Measurements from ENCODE around the gene TLE1. TPM values are rescaled to one million over a fixed set of nuclear protein-coding genes. Genes with fewer than 3 reads are reported as not detected.

The TLE1 gene
- total RNA-seq, 1 experiment from 2014 or later = 97.7 TPM

DNA sequence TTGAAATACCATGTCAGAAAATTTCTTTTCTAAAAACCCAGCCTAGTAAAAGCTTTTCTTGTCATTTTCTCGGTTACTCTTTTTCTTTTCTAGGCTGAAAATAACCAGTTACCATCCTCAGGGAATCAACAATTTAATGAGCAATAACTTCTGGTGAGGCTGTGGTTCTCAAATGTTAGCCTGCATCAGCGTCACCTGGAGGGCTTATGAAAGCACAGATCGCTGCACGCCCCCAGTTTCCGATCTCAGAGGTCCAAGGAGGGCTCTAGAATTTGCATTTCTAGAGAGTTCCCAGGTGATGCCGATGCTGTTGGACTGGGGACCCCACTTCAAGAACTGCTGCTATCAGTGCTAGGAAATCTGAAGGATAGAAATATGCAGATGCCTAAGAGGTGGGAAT lies 28.9 kb upstream of the TLE1 start (continued):
- TF ChIP-seq KAT7 (CRISPR knock-in tag; IDR thresholded peaks at IDR 0.05; ENCODE audit: borderline replicate concordance) (no peak), FOXP1 (CRISPR knock-in tag; IDR thresholded peaks at IDR 0.05; ENCODE audit: borderline replicate concordance) (no peak), HMGA2 (CRISPR knock-in tag; IDR thresholded peaks at IDR 0.05) (no peak)

DNA sequence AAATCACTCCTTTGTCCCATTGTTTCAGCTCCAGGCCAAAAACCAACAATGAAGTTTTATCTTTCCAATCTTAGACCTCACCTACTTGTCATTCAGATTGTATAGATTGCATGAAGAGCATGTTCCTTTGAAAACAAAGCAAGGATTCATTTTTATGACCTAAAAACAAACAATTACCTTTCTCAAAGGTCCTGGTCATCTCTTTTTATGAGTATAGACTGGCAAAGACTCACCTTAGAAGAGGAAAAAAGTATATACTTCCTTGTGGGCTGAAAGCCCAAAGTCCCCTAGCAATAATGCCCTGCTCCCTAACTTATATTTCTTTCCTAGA lies 28.4 kb upstream of the TLE1 start:
- ChIA-PET POLR2A (no interaction called here), CTCF (no interaction called here)
- Mint-ChIP-seq H3K36me3 (no peaks in the 10 kb centered on the region), H3K27me3 (ENCODE audit: low read depth) (no peaks in the 10 kb centered on the region; the same call in 1 of the 2 replicates), H3K27ac (peak overlapping the region; percentile 61), H3K9me3 (peaks cover 6% of the 10 kb centered on the region; the same call in 1 of the 2 replicates), H3K4me1 (peaks cover 30% of the 10 kb centered on the region), H3K4me3 (no peak overlapping the region)
- no peak for ATAC-seq
- no peak for TF ChIP-seq TEAD4 (CRISPR knock-in tag; IDR thresholded peaks at IDR 0.05)
- TF ChIP-seq TEAD1 (CRISPR knock-in tag; IDR thresholded peaks at IDR 0.05) = no peak
- DNase-seq (ENCODE audit: low spot score) = no peak

DNA sequence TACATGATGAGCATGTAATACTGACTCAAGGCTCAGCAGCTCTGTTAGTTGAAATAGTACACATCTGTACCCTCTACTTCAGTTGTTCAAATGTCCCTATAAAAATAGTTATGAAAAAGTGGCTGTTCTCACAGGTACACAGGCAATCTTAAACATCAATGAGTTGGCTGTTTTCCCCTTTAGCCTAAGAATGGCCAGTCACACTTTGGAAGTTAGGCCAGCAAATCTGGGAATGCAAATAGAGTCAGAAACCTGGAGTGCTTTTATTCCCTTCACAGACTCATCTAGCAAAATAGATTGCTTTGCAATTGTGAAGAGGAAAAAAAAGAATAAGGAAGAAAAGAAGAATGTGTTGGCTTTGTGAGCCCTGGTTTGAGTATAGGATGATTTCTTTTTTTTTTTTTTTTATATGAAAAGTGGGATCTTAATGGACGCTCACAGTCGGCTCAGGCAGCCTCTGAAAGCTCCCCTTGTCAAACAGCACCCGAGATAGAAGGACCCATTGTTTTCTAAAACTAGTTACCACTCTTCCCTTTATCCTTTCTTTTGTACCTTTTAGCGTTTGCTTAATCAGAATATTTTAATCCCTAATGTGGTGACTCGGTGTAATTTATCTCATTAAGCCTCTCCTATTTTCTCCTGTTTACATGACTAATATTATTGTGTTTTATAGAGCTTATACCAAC lies 27.9 kb upstream of the TLE1 start:
- DNase-seq (ENCODE audit: low spot score) (no peak), ATAC-seq (peak; percentile 62)
- ChIA-PET CTCF (interaction anchor here (1.0 kb wide), 1 partner anchor 20 kb away, joined by 3 read pairs; no protein-coding TSS in a partner anchor), POLR2A (no interaction called here)
- peak overlapping the region; percentile 61 for H3K27ac Mint-ChIP-seq
- H3K27me3 Mint-ChIP-seq (ENCODE audit: low read depth) = no peaks in the 10 kb centered on the region; the same call in 1 of the 2 replicates
- no peaks in the 10 kb centered on the region for H3K36me3 Mint-ChIP-seq
- peaks cover 6% of the 10 kb centered on the region; the same call in 1 of the 2 replicates for H3K9me3 Mint-ChIP-seq
- TF ChIP-seq NR1H2 (CRISPR knock-in tag; IDR thresholded peaks at IDR 0.05) (no peak), TEAD1 (CRISPR knock-in tag; IDR thresholded peaks at IDR 0.05) (no peak), ZNF138 (CRISPR knock-in tag; conservative IDR thresholded peaks at IDR 0.05) (no peak), ZNF263 (CRISPR knock-in tag; IDR thresholded peaks at IDR 0.05; ENCODE audit: low read depth) (no peak), ZNF121 (CRISPR knock-in tag; IDR thresholded peaks at IDR 0.05) (no peak), MXD4 (CRISPR knock-in tag; IDR thresholded peaks at IDR 0.05; ENCODE audit: borderline replicate concordance) (no peak), TP53 (CRISPR knock-in tag; IDR thresholded peaks at IDR 0.05) (no peak), ZBTB21 (CRISPR knock-in tag; IDR thresholded peaks at IDR 0.05; ENCODE audit: borderline replicate concordance) (no peak), ZNF396 (CRISPR knock-in tag; IDR thresholded peaks at IDR 0.05; ENCODE audit: borderline replicate concordance) (no peak), IRF2 (CRISPR knock-in tag; IDR thresholded peaks at IDR 0.05; ENCODE audit: borderline replicate concordance, low read depth) (no peak), ZNF671 (CRISPR knock-in tag; IDR thresholded peaks at IDR 0.05) (no peak)
- TF ChIP-seq, protein P1, sequence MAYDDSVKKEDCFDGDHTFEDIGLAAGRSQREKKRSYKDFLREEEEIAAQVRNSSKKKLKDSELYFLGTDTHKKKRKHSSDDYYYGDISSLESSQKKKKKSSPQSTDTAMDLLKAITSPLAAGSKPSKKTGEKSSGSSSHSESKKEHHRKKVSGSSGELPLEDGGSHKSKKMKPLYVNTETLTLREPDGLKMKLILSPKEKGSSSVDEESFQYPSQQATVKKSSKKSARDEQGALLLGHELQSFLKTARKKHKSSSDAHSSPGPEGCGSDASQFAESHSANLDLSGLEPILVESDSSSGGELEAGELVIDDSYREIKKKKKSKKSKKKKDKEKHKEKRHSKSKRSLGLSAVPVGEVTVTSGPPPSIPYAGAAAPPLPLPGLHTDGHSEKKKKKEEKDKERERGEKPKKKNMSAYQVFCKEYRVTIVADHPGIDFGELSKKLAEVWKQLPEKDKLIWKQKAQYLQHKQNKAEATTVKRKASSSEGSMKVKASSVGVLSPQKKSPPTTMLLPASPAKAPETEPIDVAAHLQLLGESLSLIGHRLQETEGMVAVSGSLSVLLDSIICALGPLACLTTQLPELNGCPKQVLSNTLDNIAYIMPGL (CRISPR knock-in tag; IDR thresholded peaks at IDR 0.05) = no peak
- TF ChIP-seq, protein P2, sequence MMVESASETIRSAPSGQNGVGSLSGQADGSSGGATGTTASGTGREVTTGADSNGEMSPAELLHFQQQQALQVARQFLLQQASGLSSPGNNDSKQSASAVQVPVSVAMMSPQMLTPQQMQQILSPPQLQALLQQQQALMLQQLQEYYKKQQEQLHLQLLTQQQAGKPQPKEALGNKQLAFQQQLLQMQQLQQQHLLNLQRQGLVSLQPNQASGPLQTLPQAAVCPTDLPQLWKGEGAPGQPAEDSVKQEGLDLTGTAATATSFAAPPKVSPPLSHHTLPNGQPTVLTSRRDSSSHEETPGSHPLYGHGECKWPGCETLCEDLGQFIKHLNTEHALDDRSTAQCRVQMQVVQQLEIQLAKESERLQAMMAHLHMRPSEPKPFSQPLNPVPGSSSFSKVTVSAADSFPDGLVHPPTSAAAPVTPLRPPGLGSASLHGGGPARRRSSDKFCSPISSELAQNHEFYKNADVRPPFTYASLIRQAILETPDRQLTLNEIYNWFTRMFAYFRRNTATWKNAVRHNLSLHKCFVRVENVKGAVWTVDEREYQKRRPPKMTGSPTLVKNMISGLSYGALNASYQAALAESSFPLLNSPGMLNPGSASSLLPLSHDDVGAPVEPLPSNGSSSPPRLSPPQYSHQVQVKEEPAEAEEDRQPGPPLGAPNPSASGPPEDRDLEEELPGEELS (CRISPR knock-in tag; IDR thresholded peaks at IDR 0.05) = no peak
- TF ChIP-seq, protein P3, sequence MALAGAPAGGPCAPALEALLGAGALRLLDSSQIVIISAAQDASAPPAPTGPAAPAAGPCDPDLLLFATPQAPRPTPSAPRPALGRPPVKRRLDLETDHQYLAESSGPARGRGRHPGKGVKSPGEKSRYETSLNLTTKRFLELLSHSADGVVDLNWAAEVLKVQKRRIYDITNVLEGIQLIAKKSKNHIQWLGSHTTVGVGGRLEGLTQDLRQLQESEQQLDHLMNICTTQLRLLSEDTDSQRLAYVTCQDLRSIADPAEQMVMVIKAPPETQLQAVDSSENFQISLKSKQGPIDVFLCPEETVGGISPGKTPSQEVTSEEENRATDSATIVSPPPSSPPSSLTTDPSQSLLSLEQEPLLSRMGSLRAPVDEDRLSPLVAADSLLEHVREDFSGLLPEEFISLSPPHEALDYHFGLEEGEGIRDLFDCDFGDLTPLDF (CRISPR knock-in tag; IDR thresholded peaks at IDR 0.05) = no peak
- TF ChIP-seq, protein P4, sequence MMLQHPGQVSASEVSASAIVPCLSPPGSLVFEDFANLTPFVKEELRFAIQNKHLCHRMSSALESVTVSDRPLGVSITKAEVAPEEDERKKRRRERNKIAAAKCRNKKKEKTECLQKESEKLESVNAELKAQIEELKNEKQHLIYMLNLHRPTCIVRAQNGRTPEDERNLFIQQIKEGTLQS (CRISPR knock-in tag; conservative IDR thresholded peaks at IDR 0.05) = no peak
- TF ChIP-seq, protein P5, sequence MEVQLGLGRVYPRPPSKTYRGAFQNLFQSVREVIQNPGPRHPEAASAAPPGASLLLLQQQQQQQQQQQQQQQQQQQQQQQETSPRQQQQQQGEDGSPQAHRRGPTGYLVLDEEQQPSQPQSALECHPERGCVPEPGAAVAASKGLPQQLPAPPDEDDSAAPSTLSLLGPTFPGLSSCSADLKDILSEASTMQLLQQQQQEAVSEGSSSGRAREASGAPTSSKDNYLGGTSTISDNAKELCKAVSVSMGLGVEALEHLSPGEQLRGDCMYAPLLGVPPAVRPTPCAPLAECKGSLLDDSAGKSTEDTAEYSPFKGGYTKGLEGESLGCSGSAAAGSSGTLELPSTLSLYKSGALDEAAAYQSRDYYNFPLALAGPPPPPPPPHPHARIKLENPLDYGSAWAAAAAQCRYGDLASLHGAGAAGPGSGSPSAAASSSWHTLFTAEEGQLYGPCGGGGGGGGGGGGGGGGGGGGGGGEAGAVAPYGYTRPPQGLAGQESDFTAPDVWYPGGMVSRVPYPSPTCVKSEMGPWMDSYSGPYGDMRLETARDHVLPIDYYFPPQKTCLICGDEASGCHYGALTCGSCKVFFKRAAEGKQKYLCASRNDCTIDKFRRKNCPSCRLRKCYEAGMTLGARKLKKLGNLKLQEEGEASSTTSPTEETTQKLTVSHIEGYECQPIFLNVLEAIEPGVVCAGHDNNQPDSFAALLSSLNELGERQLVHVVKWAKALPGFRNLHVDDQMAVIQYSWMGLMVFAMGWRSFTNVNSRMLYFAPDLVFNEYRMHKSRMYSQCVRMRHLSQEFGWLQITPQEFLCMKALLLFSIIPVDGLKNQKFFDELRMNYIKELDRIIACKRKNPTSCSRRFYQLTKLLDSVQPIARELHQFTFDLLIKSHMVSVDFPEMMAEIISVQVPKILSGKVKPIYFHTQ (CRISPR knock-in tag; IDR thresholded peaks at IDR 0.05) = no peak
- H3K4me1 Mint-ChIP-seq = peaks cover 28% of the 10 kb centered on the region
- H3K4me3 Mint-ChIP-seq = no peak overlapping the region
